Stromal cell of bone marrow (primary cell): Measurements from ENCODE around the gene ATP6V1A.
A peak's percentile ranks its signal among the peaks of the same experiment; 100 is the strongest.
"Not testable (repeated sequence)": the region's sequence is repeated elsewhere in the genome, so short reads cannot be mapped to it uniquely, and the experiment has no call there.

Experiments used
- DNase-seq: peaks from one replicate; pipeline ENCODE4 v3.0.0-alpha.2; 2012; ENCODE audit warnings: low read depth

Gene ATP6V1A

GRCh38 chr3:113828600-113828999 is 81.8 kb downstream of the ATP6V1A start:
- DNase-seq: no peak

GRCh38 chr3:113829576-113830354 is 82.9 kb downstream of the ATP6V1A start:
- DNase-seq: no peak

GRCh38 chr3:113831103-113831355 is 84.2 kb downstream of the ATP6V1A start:
- no peak for DNase-seq

- no peak for DNase-seq
These were observed 85.8 kb downstream of the ATP6V1A start for GRCh38 chr3:113832477-113833164.

- DNase-seq: no peak
These were observed 88.1 kb downstream of the ATP6V1A start for GRCh38 chr3:113834983-113835382.

GRCh38 chr3:113838631-113839209 is 91.9 kb downstream of the ATP6V1A start, which contains the start of gene GRAMD1C:
Gene GRAMD1C (plus strand): TSS chr3:113838788. CDS start chr3:113838910, 122 bp downstream.
- DNase-seq: peak; percentile 72

- DNase-seq: no peak
These were observed 92.7 kb downstream of the ATP6V1A start for GRCh38 chr3:113839551-113839950.

GRCh38 chr3:113844622-113845222 is 97.9 kb downstream of the ATP6V1A start:
- peak; percentile 34 for DNase-seq

- DNase-seq: no peak
These were observed 100.4 kb downstream of the ATP6V1A start for GRCh38 chr3:113847247-113847646.

GRCh38 chr3:113847664-113848461 is 101.0 kb downstream of the ATP6V1A start:
- DNase-seq: no peak

- not testable (repeated sequence) for DNase-seq
These were observed 102.2 kb downstream of the ATP6V1A start for GRCh38 chr3:113849071-113849470.

- not testable (repeated sequence) for DNase-seq
These were observed 103.0 kb downstream of the ATP6V1A start for GRCh38 chr3:113849841-113850240.

- DNase-seq: not testable (repeated sequence)
These were observed 103.6 kb downstream of the ATP6V1A start for GRCh38 chr3:113850391-113850790.

- no peak for DNase-seq
These were observed 105.7 kb downstream of the ATP6V1A start for GRCh38 chr3:113852506-113852905.
